SHP77 treated with DMSO at 0.1 percent for 48 hours (cell line): Measurements from ENCODE around the gene SPPL3.

ENCODE experiments used
- DNase-seq: peaks from one replicate; lab custom pipeline; 2025; lab: John Stamatoyannopoulos, UW

SPPL3 gene

DNA sequence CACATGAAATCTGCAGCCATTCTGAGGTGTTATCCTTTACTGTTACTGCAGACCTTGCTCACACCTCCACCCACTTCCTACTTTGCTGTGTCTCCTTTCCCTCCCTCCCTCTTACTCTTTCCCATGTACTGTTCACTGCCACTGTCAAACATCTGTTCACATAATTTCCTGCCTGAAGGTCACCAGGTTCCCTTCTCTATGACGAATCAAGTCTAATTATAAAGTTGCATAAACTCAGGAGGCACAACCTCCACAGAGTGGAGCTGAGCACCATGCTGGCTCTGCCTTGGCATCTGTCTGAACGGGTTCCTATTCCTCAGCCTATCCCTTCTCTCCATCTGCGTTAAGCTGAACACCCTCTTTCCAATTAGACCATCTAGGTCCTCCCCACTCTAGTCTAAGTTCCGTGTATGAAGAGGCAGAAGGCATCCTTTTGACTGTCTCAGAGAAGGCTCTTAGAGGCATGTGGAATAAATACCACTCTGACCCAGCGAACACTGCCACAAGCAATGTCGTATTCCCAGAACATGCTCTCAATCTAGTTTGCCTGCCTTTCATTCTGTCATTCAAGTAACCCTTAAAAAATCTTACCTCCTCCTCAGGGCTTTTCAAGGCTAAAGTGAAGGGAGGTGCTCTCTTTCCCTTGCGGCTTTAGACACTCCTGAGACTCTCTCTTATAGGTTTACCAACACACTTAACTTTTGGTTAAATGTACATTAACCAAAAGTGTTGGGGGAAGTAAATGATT, 129.8 kb downstream of the SPPL3 start:
- DNase-seq = no peak

GRCh38 chr12:120771097-120771496, 133.1 kb downstream of the SPPL3 start:
- DNase-seq = no peak

DNA sequence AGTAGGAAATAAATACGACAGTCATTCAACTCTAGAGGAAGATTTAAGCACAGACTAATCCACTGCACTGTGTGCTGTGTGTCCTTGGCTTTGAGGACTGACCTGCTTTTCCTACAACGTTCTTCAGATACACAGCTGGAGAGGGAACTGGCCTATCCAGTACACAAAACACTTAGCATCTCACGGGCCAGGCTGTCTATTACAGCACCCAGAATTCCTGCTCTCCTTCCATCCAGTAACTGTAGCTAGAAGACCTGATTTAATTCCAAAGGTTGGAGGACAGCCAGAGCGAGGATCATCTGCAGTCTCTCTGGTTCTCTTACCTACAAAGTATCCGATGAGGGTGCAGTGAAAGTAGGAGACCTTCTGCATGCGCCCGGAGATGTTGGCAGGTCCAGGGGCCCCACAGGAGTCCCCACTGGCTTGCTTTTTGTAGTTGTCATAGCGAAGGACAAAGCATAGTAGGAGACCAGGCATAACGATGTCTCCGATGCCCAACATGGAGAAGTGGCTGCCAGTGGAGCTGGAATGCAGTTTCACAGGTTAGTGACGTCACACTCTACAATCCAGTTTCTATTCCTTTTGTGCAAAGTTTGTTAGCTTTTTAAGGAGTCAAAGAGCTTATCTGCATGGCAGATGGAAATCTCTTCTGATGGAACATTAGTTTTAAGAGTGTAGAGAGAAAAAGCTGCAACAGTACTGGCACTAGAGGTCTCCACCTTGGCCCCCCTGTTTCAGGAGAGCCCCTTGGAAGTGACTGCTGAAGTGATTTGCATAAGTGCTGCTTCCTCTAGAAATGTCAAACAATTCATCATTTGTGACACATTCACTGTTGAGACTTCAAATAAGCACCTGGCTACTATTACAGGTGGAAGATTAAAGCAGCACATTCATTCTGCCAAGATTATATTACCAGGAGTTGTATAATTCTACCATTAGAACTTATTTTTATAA, 136.8 kb downstream of the SPPL3 start:
- no peak for DNase-seq

- DNase-seq = no peak
These were observed 137.6 kb downstream of the SPPL3 start for GRCh38 chr12:120766566-120766965.

- no peak for DNase-seq
These were observed 139.3 kb downstream of the SPPL3 start for GRCh38 chr12:120764816-120765215.

DNA sequence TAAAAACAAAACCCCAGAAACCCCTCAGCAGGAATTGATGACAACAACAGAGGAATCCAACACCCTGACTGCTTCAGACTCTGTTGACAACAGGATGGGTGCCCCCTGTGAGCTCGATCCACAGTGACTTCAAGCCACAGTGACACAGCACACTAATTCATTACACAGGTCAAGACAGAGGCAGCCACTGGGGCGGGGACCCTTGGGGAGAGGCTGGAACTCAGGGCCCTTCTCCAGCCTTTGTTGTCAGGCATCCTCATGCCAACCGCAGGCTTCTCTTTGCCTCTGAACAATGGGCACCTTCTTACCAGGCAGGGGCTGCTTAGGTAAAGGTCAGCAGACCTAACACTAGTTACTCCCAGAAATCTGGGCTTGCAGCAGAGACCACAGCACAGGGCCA, 140.9 kb downstream of the SPPL3 start:
- no peak for DNase-seq

- DNase-seq = no peak
These were observed 142.1 kb downstream of the SPPL3 start for GRCh38 chr12:120762086-120762485.

- DNase-seq = no peak
These were observed 142.6 kb downstream of the SPPL3 start for GRCh38 chr12:120761519-120761934.

GRCh38 chr12:120760349-120761254, 143.6 kb downstream of the SPPL3 start:
- DNase-seq = no peak

- no peak for DNase-seq
These were observed 144.4 kb downstream of the SPPL3 start for GRCh38 chr12:120759591-120760348.

- no peak for DNase-seq
These were observed 145.2 kb downstream of the SPPL3 start for GRCh38 chr12:120758798-120759590.

GRCh38 chr12:120757949-120758348, 146.2 kb downstream of the SPPL3 start:
- no peak for DNase-seq

DNA sequence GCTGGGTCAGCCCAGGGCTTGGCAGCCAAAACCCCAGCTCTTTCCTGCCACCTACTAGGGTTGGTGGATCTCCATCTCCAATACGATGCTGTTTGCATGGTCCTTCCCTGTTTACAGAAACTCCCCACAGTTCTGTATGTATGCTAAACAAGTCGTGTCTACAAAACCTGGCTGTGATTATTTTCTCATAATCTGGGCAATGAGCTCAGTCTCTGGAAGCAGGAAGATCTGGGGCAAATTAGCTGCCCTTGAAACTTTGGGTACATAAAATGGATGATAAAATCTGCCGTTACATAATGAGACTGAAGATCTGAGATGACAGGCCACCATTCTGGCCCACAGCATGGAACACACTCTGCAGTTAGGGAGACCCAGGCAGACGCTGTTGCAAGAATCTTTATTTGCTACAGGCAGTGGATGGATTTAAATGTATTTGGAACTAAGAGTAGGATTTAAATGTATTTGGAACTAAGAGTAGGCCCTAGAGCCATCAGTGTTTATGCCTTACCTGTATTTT, 146.9 kb downstream of the SPPL3 start:
- no peak for DNase-seq

GRCh38 chr12:120755269-120755668, 148.9 kb downstream of the SPPL3 start:
- no peak for DNase-seq

DNA sequence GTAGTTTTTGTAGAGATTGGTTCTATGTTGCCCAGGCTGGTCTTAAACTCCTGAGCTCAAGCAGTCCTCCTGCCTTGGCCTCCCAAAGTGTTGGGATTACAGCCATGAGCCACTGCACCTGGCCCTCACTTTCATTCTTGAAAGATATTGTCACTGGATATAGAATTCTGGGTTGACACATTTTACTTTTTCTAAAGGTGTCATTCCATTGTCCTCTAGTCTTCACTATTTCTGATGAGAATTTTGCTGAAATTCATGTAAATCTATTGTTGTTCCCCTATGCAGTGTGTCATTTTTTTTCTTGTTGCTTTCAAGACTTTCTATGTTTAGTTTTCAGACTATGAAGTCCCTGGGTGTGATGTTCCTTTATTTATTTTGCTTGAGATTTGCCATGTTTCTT, 149.4 kb downstream of the SPPL3 start:
- no peak for DNase-seq

- no peak for DNase-seq
These were observed 152.8 kb downstream of the SPPL3 start for GRCh38 chr12:120751389-120751788.

GRCh38 chr12:120750806-120751205, 153.4 kb downstream of the SPPL3 start:
- DNase-seq = no peak

DNA sequence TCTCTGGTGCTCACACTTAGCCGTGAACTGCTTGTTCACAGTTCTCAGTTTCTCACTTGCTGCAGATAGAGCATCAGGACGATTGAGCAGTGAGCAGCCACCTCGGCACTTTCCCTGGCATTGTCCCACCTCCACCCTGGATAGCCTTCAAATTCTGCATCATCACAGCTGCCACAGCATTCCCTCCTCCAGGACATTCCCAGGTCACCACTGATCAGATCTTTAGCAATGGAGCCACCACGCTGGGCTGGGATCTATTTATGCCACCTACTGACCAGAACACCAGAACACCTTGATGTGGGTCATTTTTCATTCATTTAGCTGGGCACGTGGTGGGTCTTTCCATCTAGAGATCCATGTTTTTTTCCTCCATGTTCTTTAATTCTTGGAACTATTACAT, 154.9 kb downstream of the SPPL3 start:
- DNase-seq = no peak

- no peak for DNase-seq
These were observed 155.9 kb downstream of the SPPL3 start for GRCh38 chr12:120748242-120748641.

- DNase-seq = no peak
These were observed 159.2 kb downstream of the SPPL3 start for GRCh38 chr12:120744922-120745493.
